ENCODE measurements around the gene C15orf39.
A peak's percentile ranks its signal among the peaks of the same experiment; 100 is the strongest.

C15orf39 gene

DNA sequence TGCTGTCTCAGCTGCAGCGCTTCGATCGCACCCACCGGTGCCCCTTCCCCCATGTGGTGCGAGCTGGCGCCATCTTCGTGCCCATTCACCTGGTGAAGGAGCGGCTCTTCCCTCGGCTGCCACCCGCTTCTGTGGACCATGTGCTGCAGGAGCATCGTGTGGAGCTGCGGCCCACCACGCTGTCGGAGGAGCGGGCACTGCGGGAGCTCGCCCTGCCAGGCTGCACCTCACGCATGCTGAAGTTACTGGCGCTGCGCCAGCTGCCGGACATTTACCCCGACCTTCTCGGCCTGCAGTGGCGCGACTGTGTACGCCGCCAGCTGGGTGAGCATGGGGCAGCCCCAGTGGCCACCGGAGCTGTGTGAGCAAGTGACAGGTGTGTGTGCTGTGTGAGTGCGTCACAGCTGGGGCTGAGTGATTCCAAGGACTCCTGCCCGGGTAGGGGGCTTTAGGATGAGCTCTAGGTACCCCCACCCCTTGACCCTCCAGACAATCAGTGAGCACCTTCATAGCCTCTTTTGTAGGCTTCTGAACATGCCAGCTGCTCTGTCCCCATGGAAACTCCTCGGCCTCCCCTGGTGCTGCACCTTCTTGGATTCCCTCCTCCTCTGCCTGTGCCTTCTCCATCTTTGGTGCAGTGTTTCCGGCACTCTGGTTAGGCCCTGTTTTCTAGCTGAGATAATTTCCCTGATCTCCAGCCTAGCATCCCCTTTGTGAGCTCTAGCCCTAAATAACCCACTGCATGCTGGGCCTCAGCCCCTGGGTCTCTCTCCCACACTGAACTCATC is 7.0 kb downstream of the C15orf39 start:
- Histone ChIP-seq H3K9me3 (ENCODE audit: control insufficient read depth, insufficient read depth, low read length) (no peaks in the 10 kb centered on the region), H3K9ac (ENCODE audit: low read depth, low read length) (no peak overlapping the region), H3K4me3 (ENCODE audit: low read depth, low read length) (no peak overlapping the region), H3K27me3 (ENCODE audit: control insufficient read depth, insufficient read depth, low read length) (no peaks in the 10 kb centered on the region), H3K36me3 (ENCODE audit: control insufficient read depth, insufficient read depth, low read length) (peaks cover 68% of the 10 kb centered on the region), H3K4me1 (ENCODE audit: control insufficient read depth, insufficient read depth, low read length) (peaks cover 7% of the 10 kb centered on the region)

DNA sequence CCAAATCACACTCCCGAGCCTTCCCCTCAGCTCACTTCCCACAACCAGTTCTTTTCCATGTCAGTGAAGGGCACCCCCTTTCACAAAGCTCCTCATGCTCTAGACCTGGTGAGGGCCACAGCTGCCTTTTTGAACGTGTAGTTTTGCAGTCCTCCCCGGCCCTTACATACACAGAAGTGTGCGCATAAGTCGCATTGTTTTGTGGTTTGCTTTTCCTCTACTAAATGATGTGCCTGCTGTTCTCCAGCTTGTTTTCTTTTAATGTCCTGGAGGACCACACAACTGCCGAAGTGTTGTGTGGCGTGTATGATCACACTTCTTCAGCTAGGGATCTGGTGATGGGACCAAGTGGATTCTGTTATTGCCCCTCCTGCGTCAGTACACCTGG is 7.6 kb downstream of the C15orf39 start:
- Histone ChIP-seq H3K9me3 (ENCODE audit: control insufficient read depth, insufficient read depth, low read length) (no peaks in the 10 kb centered on the region), H3K4me3 (ENCODE audit: low read depth, low read length) (no peak overlapping the region), H3K9ac (ENCODE audit: low read depth, low read length) (no peak overlapping the region), H3K36me3 (ENCODE audit: control insufficient read depth, insufficient read depth, low read length) (peaks cover 68% of the 10 kb centered on the region), H3K27me3 (ENCODE audit: control insufficient read depth, insufficient read depth, low read length) (no peaks in the 10 kb centered on the region), H3K4me1 (ENCODE audit: control insufficient read depth, insufficient read depth, low read length) (peaks cover 2% of the 10 kb centered on the region)

DNA sequence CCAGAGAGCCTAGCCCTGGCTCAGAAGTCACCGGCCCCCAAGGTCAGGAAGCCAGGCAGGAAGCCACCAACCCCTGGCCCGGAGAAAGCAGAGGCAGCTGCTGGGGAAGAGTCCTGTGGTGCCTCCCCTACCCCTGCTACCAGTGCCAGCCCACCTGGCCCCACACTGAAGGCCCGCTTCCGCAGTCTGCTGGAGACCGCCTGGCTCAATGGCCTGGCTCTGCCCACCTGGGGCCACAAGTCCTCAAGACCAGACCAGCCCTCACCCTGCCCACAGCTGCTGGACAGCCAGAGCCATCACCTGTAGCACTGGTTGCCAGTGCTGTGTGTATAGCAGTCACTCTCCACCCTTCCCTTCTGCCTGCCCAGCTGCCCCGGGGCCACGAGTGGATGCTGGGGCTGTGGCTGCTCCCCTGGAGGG is 9.1 kb downstream of the C15orf39 start:
- Histone ChIP-seq H3K27me3 (ENCODE audit: control insufficient read depth, insufficient read depth, low read length) (no peaks in the 10 kb centered on the region), H3K9ac (ENCODE audit: low read depth, low read length) (no peak overlapping the region), H3K9me3 (ENCODE audit: control insufficient read depth, insufficient read depth, low read length) (no peaks in the 10 kb centered on the region), H3K4me1 (ENCODE audit: control insufficient read depth, insufficient read depth, low read length) (no peaks in the 10 kb centered on the region), H3K4me3 (ENCODE audit: low read depth, low read length) (no peak overlapping the region), H3K36me3 (ENCODE audit: control insufficient read depth, insufficient read depth, low read length) (peaks cover 68% of the 10 kb centered on the region)

DNA sequence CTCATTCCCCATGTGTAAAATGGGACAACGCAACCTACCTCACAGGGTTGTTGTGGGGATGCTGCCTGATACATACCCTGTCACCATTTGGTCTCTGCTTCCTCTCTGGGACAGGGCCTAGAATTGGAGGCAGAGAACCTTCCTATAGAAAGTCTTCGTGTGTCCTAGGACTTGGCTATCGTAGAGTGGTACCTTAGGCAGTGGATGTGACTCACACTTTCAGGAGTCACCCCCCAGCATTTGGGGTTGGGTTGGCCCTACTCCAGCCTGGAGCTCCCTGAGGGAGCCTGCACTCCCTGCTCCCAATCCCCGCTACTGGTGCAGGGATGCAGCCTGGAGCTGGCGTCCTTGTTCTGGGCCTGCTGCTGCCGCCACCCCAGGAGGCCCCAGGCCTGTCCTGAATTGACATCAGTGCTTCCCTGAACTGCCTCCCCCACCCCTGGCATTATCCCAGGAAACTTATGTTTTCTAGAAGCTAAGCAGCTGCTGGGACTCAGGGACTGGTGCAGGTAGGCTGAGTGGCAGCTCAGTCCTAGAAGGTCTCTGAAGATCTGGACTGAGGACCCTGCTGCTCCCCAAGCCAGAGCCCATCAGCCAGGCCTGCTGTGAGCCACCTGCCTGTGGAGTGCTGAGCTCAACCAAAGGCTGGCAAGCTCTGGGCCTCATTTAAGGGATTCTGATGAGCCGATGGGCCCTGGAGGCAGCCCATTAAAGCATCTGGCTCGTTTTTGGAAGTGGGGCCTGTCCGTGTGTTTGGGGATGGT is 9.9 kb downstream of the C15orf39 start:
- no peaks in the 10 kb centered on the region for H3K27me3 ChIP-seq (ENCODE audit: control insufficient read depth, insufficient read depth, low read length)
- H3K9me3 ChIP-seq (ENCODE audit: control insufficient read depth, insufficient read depth, low read length) = no peaks in the 10 kb centered on the region
- peaks cover 61% of the 10 kb centered on the region for H3K36me3 ChIP-seq (ENCODE audit: control insufficient read depth, insufficient read depth, low read length)
- H3K4me3 ChIP-seq (ENCODE audit: low read depth, low read length) = no peak overlapping the region
- H3K9ac ChIP-seq (ENCODE audit: low read depth, low read length) = no peak overlapping the region
- no peaks in the 10 kb centered on the region for H3K4me1 ChIP-seq (ENCODE audit: control insufficient read depth, insufficient read depth, low read length)

DNA sequence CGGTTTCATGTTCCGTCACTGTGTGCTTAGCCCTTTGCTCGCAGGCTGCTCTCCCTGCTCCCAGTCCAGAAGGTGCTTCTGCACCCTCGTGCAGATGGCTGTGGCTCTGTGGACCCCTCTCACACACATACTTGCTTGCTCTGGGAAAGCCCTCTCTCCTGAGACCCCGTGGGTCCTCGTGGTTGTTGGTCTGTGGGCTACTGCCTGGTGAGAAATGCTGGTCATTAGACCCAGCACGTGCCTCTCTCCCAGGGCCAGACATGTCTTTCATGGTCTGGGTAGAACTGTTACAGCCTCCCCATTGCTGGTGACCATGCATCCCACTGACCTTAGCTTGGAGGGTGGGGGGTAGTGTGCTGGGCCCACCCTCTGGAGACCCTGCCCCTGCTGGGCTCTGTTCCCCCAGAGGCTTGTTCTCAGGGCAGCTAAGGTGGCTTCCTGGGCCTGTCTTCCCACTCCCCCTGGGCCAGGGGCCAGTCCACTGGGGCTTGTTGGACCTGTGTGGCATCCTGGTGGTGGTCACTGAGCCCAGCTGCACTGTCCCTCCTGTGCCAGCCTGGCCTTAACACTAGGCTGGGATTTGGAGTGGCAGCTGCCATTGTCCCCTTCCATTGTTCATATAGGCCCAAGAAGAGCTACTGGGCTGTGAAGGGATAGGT is 10.6 kb downstream of the C15orf39 start:
- H3K9ac ChIP-seq (ENCODE audit: low read depth, low read length) = no peak overlapping the region
- no peaks in the 10 kb centered on the region for H3K9me3 ChIP-seq (ENCODE audit: control insufficient read depth, insufficient read depth, low read length)
- H3K36me3 ChIP-seq (ENCODE audit: control insufficient read depth, insufficient read depth, low read length) = peaks cover 55% of the 10 kb centered on the region
- no peaks in the 10 kb centered on the region for H3K27me3 ChIP-seq (ENCODE audit: control insufficient read depth, insufficient read depth, low read length)
- no peak overlapping the region for H3K4me3 ChIP-seq (ENCODE audit: low read depth, low read length)
- no peaks in the 10 kb centered on the region for H3K4me1 ChIP-seq (ENCODE audit: control insufficient read depth, insufficient read depth, low read length)

DNA sequence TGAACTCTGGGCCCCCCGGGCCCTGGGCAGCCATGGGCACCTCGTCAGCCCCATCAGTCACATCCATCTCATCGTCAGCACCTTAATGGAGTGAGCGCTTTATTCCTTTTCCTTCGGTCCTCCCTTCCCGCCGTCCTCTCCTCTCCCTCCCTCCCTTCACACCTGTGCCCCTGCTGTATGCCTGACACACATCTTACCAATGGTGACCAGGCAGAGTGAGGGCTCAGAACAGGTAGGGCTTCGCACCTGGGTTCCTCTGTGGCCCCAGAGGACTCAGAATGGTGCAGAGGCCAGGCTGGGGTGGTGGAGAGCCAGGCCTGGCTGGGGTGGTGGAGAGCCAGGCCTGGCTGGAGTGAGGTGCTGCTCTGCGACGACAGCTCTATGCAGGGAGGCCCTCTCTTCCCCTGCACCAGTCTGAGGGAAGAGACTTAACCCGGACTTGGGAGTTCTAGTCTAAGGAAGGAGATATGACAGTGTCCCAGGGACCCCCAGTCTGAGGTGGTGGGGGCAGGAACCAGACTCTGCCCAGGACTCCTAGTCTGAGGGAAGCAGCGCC is 11.6 kb downstream of the C15orf39 start:
- H3K36me3 ChIP-seq (ENCODE audit: control insufficient read depth, insufficient read depth, low read length) = peaks cover 46% of the 10 kb centered on the region
- no peak overlapping the region for H3K9ac ChIP-seq (ENCODE audit: low read depth, low read length)
- H3K4me1 ChIP-seq (ENCODE audit: control insufficient read depth, insufficient read depth, low read length) = no peaks in the 10 kb centered on the region
- no peaks in the 10 kb centered on the region for H3K27me3 ChIP-seq (ENCODE audit: control insufficient read depth, insufficient read depth, low read length)
- H3K4me3 ChIP-seq (ENCODE audit: low read depth, low read length) = no peak overlapping the region
- no peaks in the 10 kb centered on the region for H3K9me3 ChIP-seq (ENCODE audit: control insufficient read depth, insufficient read depth, low read length)

DNA sequence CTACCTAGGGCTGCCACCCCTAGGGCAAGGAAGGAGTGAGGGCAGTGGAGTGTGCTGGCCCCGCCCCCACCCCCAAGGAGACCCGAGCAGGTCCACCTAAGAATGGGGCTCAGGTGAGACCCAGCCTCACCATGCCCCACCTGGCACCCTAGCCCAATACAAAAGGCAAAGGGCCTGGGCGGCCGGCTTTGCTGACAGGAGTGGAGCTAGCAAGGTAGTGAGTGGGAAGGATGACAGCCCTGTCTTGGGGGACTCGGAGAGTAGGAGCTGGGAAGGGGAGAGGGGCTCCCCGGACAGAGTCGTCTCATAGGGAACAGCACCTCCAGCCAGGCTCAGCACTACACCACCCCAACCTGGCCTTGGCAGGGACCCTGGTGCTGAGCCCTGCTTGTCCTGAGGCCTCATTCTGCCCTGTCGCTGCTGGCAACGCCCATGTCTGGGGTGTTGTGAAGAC is 12.1 kb downstream of the C15orf39 start:
- Histone ChIP-seq H3K36me3 (ENCODE audit: control insufficient read depth, insufficient read depth, low read length) (peaks cover 41% of the 10 kb centered on the region), H3K9ac (ENCODE audit: low read depth, low read length) (peak overlapping the region; percentile 3)

DNA sequence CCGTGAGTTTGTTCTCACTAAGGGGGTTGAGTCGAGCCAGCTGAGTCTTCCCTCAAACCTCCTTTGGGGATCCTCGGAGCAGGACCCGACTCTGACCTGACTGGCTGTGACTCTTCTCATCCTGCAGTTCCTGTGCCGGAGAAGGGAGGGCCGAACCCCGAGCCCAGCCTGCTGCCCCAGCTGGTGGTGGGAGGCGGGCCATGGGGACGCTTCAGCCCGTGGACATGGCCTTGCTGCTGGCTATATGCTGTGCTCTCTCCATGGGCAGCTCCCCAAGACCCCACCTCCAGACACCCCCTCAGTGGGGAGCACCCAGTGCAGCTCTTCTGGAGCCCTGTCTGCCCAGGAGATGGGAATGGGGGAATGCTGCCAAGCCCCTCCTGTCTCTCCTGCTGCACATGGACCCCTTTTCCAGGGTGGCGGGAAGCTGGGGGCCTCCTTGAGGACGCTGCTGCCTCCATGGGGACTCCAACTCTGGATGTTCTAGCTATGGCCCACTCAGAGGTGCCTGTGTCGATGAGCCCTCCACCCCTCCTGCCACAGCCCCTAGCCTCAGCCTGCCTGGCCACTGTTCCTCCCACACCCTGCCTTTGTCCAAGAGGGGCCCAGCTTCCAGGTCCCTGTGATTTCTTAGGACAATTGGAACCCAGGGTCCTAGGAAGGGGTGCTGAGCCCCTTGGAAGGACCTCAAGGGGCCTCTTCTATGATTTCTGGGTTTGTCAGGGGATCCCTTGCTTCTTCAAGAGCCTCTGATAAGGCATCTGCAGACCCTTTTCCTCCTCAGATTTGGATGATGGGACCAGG is 12.8 kb downstream of the C15orf39 start:
- Histone ChIP-seq H3K9me3 (ENCODE audit: control insufficient read depth, insufficient read depth, low read length) (no peaks in the 10 kb centered on the region), H3K36me3 (ENCODE audit: control insufficient read depth, insufficient read depth, low read length) (peaks cover 36% of the 10 kb centered on the region), H3K4me3 (ENCODE audit: low read depth, low read length) (no peak overlapping the region), H3K9ac (ENCODE audit: low read depth, low read length) (peak overlapping the region; percentile 3), H3K4me1 (ENCODE audit: control insufficient read depth, insufficient read depth, low read length) (no peaks in the 10 kb centered on the region), H3K27me3 (ENCODE audit: control insufficient read depth, insufficient read depth, low read length) (no peaks in the 10 kb centered on the region)

More for the DNA sequence above, 12.1 kb downstream of the C15orf39 start:
- no peaks in the 10 kb centered on the region for H3K27me3 ChIP-seq (ENCODE audit: control insufficient read depth, insufficient read depth, low read length)
- H3K9me3 ChIP-seq (ENCODE audit: control insufficient read depth, insufficient read depth, low read length) = no peaks in the 10 kb centered on the region
- H3K4me1 ChIP-seq (ENCODE audit: control insufficient read depth, insufficient read depth, low read length) = no peaks in the 10 kb centered on the region
- H3K4me3 ChIP-seq (ENCODE audit: low read depth, low read length) = no peak overlapping the region

DNA sequence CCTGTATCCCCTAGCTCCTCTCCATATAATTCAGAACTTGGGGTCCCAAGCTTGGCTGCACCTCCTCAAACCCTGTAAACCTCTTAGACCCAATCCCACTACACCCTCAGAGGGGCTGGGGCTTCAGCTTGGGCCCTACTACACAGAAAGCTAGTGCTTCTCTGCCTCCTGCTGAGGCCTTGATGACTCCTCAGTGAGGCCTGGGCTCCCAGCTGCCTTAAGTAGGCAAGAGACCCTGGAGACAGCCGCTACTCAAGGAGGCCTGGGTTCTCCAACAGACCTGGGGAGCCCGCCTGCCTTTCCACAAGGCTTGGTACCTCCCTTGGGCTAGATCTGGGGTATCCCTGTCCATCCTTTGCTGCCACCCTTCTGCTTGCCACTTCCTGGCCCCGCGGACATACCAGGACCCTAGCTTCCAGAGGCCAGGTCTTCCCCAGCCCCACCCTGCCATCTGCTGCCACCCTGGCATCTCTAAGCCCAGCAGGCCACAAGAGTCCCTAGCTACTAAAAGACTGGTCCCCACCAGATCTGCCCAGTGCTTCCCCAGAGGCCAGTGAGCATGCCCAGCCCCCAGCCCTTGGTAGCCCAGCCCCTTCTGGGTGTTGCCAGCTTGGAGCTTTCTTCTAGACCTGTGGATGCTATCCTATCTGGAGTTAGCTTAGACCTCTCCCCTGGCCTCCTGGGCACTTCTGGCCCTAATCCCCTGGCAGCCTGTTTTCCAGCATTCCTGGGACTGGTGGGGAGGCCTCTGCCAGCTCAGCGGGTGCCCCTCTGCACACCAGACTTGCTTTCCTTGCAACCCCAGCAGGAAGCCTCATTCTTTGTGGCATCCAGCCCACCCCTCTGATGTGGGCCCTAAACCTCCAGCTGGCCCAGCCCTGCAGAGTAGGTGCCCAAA is 13.7 kb downstream of the C15orf39 start:
- Histone ChIP-seq H3K4me3 (ENCODE audit: low read depth, low read length) (no peak overlapping the region), H3K36me3 (ENCODE audit: control insufficient read depth, insufficient read depth, low read length) (peaks cover 27% of the 10 kb centered on the region), H3K27me3 (ENCODE audit: control insufficient read depth, insufficient read depth, low read length) (no peaks in the 10 kb centered on the region), H3K9me3 (ENCODE audit: control insufficient read depth, insufficient read depth, low read length) (no peaks in the 10 kb centered on the region), H3K4me1 (ENCODE audit: control insufficient read depth, insufficient read depth, low read length) (no peaks in the 10 kb centered on the region), H3K9ac (ENCODE audit: low read depth, low read length) (no peak overlapping the region)

DNA sequence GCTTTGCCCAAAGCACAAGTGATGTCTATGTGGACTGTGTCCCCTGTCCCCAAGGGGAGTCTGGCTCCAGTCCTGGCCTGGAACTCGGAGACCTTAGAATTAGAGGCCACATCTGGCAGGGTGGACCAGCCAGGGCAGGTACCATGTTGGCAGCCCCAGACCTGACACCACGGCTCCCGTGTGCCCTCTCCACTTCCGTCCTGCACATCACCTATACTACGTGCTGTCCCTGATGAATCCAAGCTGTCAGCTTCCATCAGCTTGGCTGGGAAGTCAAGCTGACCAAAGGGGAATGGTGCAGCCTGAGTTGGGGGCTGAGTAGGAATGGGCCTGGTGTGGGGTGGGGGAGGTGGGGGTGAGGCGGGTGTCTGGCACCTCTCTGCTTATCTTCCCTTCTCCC is 15.3 kb downstream of the C15orf39 start:
- H3K4me1 ChIP-seq (ENCODE audit: control insufficient read depth, insufficient read depth, low read length) = no peaks in the 10 kb centered on the region
- H3K27me3 ChIP-seq (ENCODE audit: control insufficient read depth, insufficient read depth, low read length) = no peaks in the 10 kb centered on the region
- no peaks in the 10 kb centered on the region for H3K9me3 ChIP-seq (ENCODE audit: control insufficient read depth, insufficient read depth, low read length)
- H3K4me3 ChIP-seq (ENCODE audit: low read depth, low read length) = no peak overlapping the region
- peaks cover 11% of the 10 kb centered on the region for H3K36me3 ChIP-seq (ENCODE audit: control insufficient read depth, insufficient read depth, low read length)
- H3K9ac ChIP-seq (ENCODE audit: low read depth, low read length) = no peak overlapping the region

All from iPS-15b (cell line).